Keratinocyte (primary cell): ENCODE results near the gene TNIK. TPM values are rescaled to one million over a fixed set of nuclear protein-coding genes. Genes with fewer than 3 reads are reported as not detected.

Experiments
- DNase-seq: peaks from one replicate; pipeline ENCODE4 v3.0.0-alpha.2; 2011; ENCODE audit warnings: low read depth, missing footprints, low spot score
- FAIRE-seq: peaks from 2 replicates; lab custom pipeline; 2011; peaks lifted over from hg19 to GRCh38; lab: Jason Lieb, UNC
- H2AFZ ChIP-seq: 2 replicates; pipeline ENCODE4 v1.6.0; 2012; ENCODE audit warnings: low read length, control low read depth, inconsistent platforms; ENCODE audit not compliant: control insufficient read depth
- H3K27ac ChIP-seq: 2 replicates; pipeline ENCODE4 v1.5.1; 2011; ENCODE audit warnings: low read length; ENCODE audit not compliant: control insufficient read depth, insufficient read depth
- H3K27me3 ChIP-seq: 3 replicates; pipeline ENCODE4 v1.6.0; 2011; ENCODE audit warnings: low read length; ENCODE audit not compliant: control insufficient read depth, insufficient read depth; ENCODE audit errors: extremely low read depth
- H3K36me3 ChIP-seq, 2 experiments: 2 replicates in 1 of 2; 3 replicates in 1 of 2; pipeline ENCODE4 v1.5.1; 2011; ENCODE audit warnings: low read length in 2 of 2, mild to moderate bottlenecking in 1 of 2; ENCODE audit not compliant: control insufficient read depth in 2 of 2, insufficient read depth in 2 of 2; ENCODE audit errors: extremely low read depth in 1 of 2
- H3K4me1 ChIP-seq: 3 replicates; pipeline ENCODE4 v1.5.1; 2011; ENCODE audit warnings: low read length; ENCODE audit not compliant: control insufficient read depth, insufficient read depth; ENCODE audit errors: extremely low read depth
- H3K4me2 ChIP-seq: 3 replicates; pipeline ENCODE4 v1.6.0; 2011; ENCODE audit warnings: low read depth, low read length; ENCODE audit not compliant: control insufficient read depth, insufficient read depth; ENCODE audit errors: extremely low read depth
- H3K4me3 ChIP-seq, 3 experiments: fragments of 200-600 bp in 1 of 3; sonication (generic) in 1 of 3; 2 replicates in 2 of 3; 3 replicates in 1 of 3; pipeline ENCODE4 v1.5.1; 2011 to 2016; ENCODE audit warnings: low read length in 3 of 3, mild to moderate bottlenecking in 3 of 3, control low read depth in 2 of 3, inconsistent platforms in 1 of 3, low read depth in 1 of 3, mixed read lengths in 1 of 3, mixed run types in 1 of 3, moderate library complexity in 1 of 3; ENCODE audit not compliant: control insufficient read depth in 2 of 3, insufficient read depth in 2 of 3; ENCODE audit errors: extremely low read depth in 1 of 3
- H3K79me2 ChIP-seq: 2 replicates; pipeline ENCODE4 v1.6.0; 2012; ENCODE audit warnings: low read length; ENCODE audit not compliant: control insufficient read depth, insufficient read depth
- H3K9ac ChIP-seq: 3 replicates; pipeline ENCODE4 v1.6.0; 2011; ENCODE audit warnings: low read length; ENCODE audit not compliant: control insufficient read depth, insufficient read depth; ENCODE audit errors: extremely low read depth
- H3K9me1 ChIP-seq: 3 replicates; pipeline ENCODE4 v1.6.0; 2011; ENCODE audit warnings: low read length; ENCODE audit not compliant: control insufficient read depth, insufficient read depth; ENCODE audit errors: extremely low read depth
- H3K9me3 ChIP-seq: 2 replicates; pipeline ENCODE4 v1.5.1; 2012; ENCODE audit warnings: low read depth, low read length; ENCODE audit not compliant: control insufficient read depth
- H4K20me1 ChIP-seq: 3 replicates; pipeline ENCODE4 v1.6.0; 2011; ENCODE audit warnings: low read length; ENCODE audit not compliant: control insufficient read depth, insufficient read depth; ENCODE audit errors: extremely low read depth
- CTCF ChIP-seq, 3 experiments: IDR thresholded peaks in 1 of 3; conservative IDR thresholded peaks in 1 of 3; optimal IDR thresholded peaks in 1 of 3; 2 replicates in 2 of 3; 3 replicates in 1 of 3; pipeline versions ENCODE3 to v1.5.1; 2011; ENCODE audit warnings: low read length in 3 of 3, mild to moderate bottlenecking in 3 of 3, moderate library complexity in 2 of 3, control low read depth in 1 of 3, inconsistent platforms in 1 of 3; ENCODE audit not compliant: insufficient read depth in 2 of 3; ENCODE audit errors: extremely low read depth in 1 of 3
- EZH2 ChIP-seq: IDR thresholded peaks from one replicate; pipeline ENCODE4 v1.6.1; 2012; ENCODE audit warnings: inconsistent platforms, mild to moderate bottlenecking, low read length, moderate library complexity
- dilution Hi-C: fragments of 300-500 bp; cut with MboI; formaldehyde crosslinking; loops from one replicate; pipeline ENCODE4 v1.7.0; 2020; ENCODE audit warnings: low sequenced_read_pairs; ENCODE audit not compliant: extremely low pct_ligation_motif_present
- polyA plus RNA-seq, 5 experiments: library from polyadenylated mRNA; depleted of rRNA in 3 of 5; stranded (reverse) in 3 of 5; stranded (forward) in 1 of 5; unstranded in 1 of 5; fragments of >200 nt; gene quantifications; 1 replicate in 1 of 5; 2 replicates in 3 of 5; 3 replicates in 1 of 5; pipeline versions ENCODE4 v1.2.1 to v1.2.3, GENCODE V29; 2011 to 2012; ENCODE audit warnings: missing spikeins in 2 of 5, low read depth in 1 of 5, low replicate concordance in 1 of 5

The TNIK gene
- polyA plus RNA-seq, 1 donor (not counting 4 experiments of a cell fraction or from before 2014, with no cell fraction given), result 4.4 TPM

- TF ChIP-seq CTCF (optimal IDR thresholded peaks at IDR 0.05 in 1 of 3, IDR thresholded peaks at IDR 0.05 in 1 of 3, conservative IDR thresholded peaks at IDR 0.05 in 1 of 3; ENCODE audit: extremely low read depth in 1 of 3, insufficient read depth in 2 of 3, low read length in 3 of 3) (no peak), EZH2 (no peak)
- Histone ChIP-seq H3K4me1 (no peaks in the 10 kb centered on the region), H3K9me3 (no peaks in the 10 kb centered on the region), H3K4me2 (no peak overlapping the region), H2AFZ (no peak overlapping the region), H3K27ac (no peak overlapping the region), H3K9me1 (no peaks in the 10 kb centered on the region), H3K9ac (no peak overlapping the region), H3K27me3 (no peaks in the 10 kb centered on the region), H4K20me1 (no peaks in the 10 kb centered on the region), H3K79me2 (no peaks in the 10 kb centered on the region), H3K4me3 (no peak overlapping the region), H3K36me3 (no peaks in the 10 kb centered on the region)
- FAIRE-seq (no peak), DNase-seq (no peak)
- dilution Hi-C loops, result no loop called here
Observed at GRCh38 chr3:171497468-171497867, 37.3 kb upstream of the TNIK start.

GRCh38 chr3:171495413-171495812 is 35.2 kb upstream of the TNIK start:
- Histone ChIP-seq H3K36me3 (no peaks in the 10 kb centered on the region), H3K27me3 (no peaks in the 10 kb centered on the region), H2AFZ (no peak overlapping the region), H3K4me2 (no peak overlapping the region), H3K9me1 (no peaks in the 10 kb centered on the region), H3K4me1 (no peaks in the 10 kb centered on the region), H3K9ac (no peak overlapping the region), H3K4me3 (no peak overlapping the region), H3K79me2 (no peaks in the 10 kb centered on the region), H3K9me3 (no peaks in the 10 kb centered on the region), H3K27ac (no peak overlapping the region), H4K20me1 (no peaks in the 10 kb centered on the region)
- dilution Hi-C loops, result no loop called here
- no peak for TF ChIP-seq EZH2
- TF ChIP-seq CTCF (optimal IDR thresholded peaks at IDR 0.05 in 1 of 3, IDR thresholded peaks at IDR 0.05 in 1 of 3, conservative IDR thresholded peaks at IDR 0.05 in 1 of 3; ENCODE audit: extremely low read depth in 1 of 3, insufficient read depth in 2 of 3, low read length in 3 of 3), result no peak
- FAIRE-seq (no peak), DNase-seq (no peak)
